Stimulated activated CD4-positive, alpha-beta T cell treated with anti-CD3 and anti-CD28 coated beads, Interleukin-12 subunit alpha, Interleukin-12 subunit beta, amount 100 ng/mL, for 24 hours (primary cell): ENCODE measurements around the gene MACF1.

ENCODE experiments used
- DNase-seq, 2 experiments: peaks; one replicate each; pipeline ENCODE4 v3.0.0-alpha.2; 2020; ENCODE audit warnings: low read depth in 2 of 2

MACF1 gene

GRCh38 chr1:39395357-39395831 lies 190.9 kb downstream of the MACF1 start:
- no peak for DNase-seq

- DNase-seq: no peak
These were observed 192.2 kb downstream of the MACF1 start for GRCh38 chr1:39396671-39397070.

- DNase-seq: no peak
These were observed 193.0 kb downstream of the MACF1 start for GRCh38 chr1:39397487-39397886.

GRCh38 chr1:39398278-39399021 lies 194.0 kb downstream of the MACF1 start:
- DNase-seq: peak in 1 of 2 experiments; percentile 46

DNA sequence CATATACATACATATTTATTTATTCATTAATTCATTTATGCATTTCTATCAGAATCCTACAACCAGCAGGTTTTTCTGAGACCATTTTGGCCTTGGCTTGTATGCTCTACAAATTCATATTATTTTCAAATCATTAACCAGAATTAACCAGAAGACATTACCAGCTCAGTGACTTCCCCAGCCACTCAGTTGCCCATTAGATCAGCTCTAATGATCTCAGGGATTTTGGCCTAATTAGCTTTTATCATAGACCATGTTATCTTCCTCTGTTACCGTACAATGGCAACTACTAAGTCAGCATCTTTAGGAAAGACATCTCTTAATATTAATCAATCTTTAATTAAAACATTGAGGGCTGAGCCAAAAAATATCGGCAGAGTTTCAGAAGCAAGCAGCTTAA lies 196.6 kb downstream of the MACF1 start:
- DNase-seq: no peak

DNA sequence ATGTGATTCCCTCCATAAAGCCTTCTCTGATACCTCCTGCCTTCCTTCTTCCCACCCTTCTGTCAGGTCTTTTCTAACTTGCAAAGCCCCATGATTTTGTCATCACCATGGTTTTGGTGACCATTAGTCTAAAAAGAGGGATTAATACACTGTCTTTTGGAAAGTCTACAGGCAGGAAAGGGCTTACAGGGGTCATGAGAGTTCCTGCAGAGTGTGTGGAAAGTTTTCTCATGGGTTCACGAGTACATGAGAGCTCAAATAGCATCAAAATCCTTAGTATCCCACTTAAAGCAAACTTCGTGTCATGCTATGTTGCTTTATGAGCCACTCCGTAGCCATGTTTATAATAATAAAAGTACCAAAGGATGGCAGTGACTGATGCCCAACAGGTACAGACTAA lies 200.4 kb downstream of the MACF1 start:
- no peak for DNase-seq

DNA sequence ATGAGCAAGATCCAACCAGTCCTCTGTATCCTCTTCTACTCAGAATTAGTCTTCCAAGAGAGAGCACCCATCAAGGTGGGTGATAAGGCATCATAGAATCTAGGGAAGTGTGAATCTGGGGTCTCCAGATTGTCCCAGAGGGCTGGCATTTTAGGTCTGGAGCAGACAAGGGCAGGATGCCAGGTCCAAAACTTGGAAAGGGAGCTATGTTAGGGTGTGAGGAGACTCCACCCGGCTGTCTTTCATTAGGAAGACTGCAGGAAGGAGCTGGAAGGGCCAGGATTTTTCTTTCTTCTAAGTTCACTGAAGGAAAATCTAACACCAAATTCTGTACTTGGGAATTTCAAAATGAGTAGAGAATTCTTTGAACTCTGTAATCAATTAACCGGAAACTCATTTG lies 200.9 kb downstream of the MACF1 start:
- no peak for DNase-seq

- DNase-seq: no peak
These were observed 202.3 kb downstream of the MACF1 start for GRCh38 chr1:39406533-39407450.

- DNase-seq: no peak
These were observed 203.0 kb downstream of the MACF1 start for GRCh38 chr1:39407510-39407895.

DNA sequence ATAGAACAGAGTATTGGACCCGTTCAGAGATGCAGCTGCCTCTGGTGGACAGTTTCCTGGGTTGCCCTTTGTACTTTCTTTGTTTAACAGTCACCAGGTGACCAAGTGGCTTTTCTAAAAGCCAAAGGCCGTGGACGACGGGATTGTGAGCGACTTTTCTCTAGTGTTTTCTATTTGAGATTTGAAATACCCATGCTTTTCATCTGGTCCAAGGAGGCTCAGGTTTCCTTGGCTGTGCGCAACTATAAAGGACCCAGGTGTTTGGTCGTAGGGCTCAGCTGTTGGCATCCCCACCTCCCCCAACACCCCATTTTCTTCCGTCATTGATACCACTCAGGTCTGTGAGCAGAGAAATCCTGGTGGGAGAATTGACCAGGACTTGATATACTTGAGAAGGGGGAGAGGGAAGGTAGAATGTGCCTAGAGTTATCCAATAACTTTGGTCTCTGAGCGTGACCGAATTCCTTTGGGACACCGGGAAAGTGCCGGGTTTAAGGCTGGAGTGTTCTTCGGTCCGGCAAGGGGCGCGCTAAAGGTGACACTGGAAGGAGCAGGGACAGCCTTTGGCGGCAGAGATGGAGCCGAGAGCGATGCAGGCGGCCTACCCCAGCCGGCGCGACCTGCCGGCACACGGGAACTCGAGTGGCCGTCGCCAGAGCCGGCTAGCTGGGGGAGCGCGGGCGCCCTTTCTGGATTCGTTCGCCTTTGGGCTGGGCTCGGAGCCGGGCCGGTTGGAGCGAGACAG lies 203.6 kb downstream of the MACF1 start:
- DNase-seq: no peak

GRCh38 chr1:39408641-39409054 lies 204.2 kb downstream of the MACF1 start:
- peak; percentile 71 to 86 for DNase-seq

GRCh38 chr1:39409055-39409816 lies 204.7 kb downstream of the MACF1 start:
- no peak for DNase-seq

GRCh38 chr1:39410915-39411436 lies 206.5 kb downstream of the MACF1 start:
- DNase-seq: peak; percentile 24 to 39

GRCh38 chr1:39411526-39412478 lies 207.3 kb downstream of the MACF1 start:
- no peak for DNase-seq

GRCh38 chr1:39412892-39413291 lies 208.4 kb downstream of the MACF1 start:
- DNase-seq: no peak

DNA sequence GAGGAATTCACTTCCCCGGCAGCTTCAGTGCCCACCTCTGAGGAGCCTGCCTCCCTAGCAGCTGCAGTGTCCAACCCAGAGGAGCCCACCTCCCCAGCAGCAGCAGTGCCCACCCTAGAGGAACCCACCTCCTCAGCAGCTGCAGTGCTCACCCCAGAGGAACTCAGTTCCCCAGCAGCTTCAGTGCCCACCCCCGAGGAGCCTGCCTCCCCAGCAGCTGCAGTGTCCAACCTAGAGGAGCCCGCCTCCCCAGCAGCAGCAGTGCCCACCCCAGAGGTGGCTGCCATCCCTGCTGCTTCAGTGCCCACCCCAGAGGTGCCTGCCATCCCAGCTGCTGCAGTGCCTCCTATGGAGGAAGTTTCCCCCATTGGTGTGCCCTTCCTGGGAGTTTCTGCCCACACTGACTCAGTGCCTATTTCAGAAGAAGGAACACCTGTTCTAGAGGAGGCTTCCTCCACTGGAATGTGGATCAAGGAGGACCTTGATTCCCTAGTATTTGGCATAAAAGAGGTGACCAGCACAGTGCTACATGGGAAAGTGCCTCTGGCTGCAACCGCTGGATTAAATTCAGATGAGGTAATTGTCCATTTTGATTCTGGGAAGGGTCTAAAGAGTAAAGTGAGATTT lies 209.5 kb downstream of the MACF1 start:
- no peak for DNase-seq

GRCh38 chr1:39415553-39415952 lies 211.1 kb downstream of the MACF1 start:
- DNase-seq: no peak

GRCh38 chr1:39416609-39417008 lies 212.1 kb downstream of the MACF1 start:
- no peak for DNase-seq

GRCh38 chr1:39418236-39418635 lies 213.7 kb downstream of the MACF1 start:
- DNase-seq: no peak
